OCI-LY1 (cell line): Measurements from ENCODE around the gene PEAK1.

Experiments
- EZH2 ChIP-seq: fragments of 200-600 bp; sonication (generic), shearing (Covaris generic); IDR thresholded peaks from 2 replicates; pipeline ENCODE4 v1.8.0; 2017; ENCODE audit warnings: borderline replicate concordance, mixed run types, mild to moderate bottlenecking, antibody characterized with exemption, low read length, moderate library complexity, mixed read lengths
- TF ChIP-seq, protein P1 (sequence below): fragments of 200-600 bp; sonication (generic), shearing (Covaris generic); IDR thresholded peaks from 2 replicates; pipeline ENCODE4 v1.5.1; 2017; ENCODE audit warnings: mild to moderate bottlenecking, antibody characterized with exemption, low read length, moderate library complexity, mixed read lengths

DNA sequence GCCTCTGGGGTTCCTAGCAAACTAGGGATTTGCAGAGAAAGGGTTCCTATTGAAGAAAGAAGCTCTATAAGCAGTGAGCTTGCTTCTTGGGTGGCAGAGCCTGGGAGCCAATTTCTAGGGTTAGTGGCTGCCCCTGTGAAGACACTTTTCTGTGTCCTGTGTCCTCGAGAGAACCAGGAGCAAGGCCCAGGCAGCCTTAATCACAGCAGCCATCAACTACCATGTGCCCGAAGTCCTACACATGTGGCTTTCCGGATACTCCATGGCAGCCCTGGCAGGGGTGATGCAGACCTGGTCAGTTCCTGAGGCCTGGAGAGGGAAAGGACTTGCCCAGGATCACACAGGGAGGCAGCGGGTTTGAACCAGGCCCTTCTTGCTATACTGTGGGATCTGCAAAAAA lies 321.3 kb downstream of the PEAK1 start:
- no peak for TF ChIP-seq EZH2
- TF ChIP-seq, protein P1, sequence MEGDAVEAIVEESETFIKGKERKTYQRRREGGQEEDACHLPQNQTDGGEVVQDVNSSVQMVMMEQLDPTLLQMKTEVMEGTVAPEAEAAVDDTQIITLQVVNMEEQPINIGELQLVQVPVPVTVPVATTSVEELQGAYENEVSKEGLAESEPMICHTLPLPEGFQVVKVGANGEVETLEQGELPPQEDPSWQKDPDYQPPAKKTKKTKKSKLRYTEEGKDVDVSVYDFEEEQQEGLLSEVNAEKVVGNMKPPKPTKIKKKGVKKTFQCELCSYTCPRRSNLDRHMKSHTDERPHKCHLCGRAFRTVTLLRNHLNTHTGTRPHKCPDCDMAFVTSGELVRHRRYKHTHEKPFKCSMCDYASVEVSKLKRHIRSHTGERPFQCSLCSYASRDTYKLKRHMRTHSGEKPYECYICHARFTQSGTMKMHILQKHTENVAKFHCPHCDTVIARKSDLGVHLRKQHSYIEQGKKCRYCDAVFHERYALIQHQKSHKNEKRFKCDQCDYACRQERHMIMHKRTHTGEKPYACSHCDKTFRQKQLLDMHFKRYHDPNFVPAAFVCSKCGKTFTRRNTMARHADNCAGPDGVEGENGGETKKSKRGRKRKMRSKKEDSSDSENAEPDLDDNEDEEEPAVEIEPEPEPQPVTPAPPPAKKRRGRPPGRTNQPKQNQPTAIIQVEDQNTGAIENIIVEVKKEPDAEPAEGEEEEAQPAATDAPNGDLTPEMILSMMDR, result no peak
